PFSK-1 (cell line): ENCODE data around the gene TTYH3.

Source experiments
- POLR2AphosphoS5 ChIP-seq: IDR thresholded peaks from 2 replicates; pipeline ENCODE4 v1.6.1; 2012; ENCODE audit warnings: low read depth, mild to moderate bottlenecking, control low read depth, low read length, moderate library complexity
- SIN3A ChIP-seq: IDR thresholded peaks from 2 replicates; pipeline ENCODE4 v1.6.1; 2012; ENCODE audit warnings: mild to moderate bottlenecking, low read length, moderate library complexity, borderline replicate concordance; ENCODE audit not compliant: insufficient read depth

DNA sequence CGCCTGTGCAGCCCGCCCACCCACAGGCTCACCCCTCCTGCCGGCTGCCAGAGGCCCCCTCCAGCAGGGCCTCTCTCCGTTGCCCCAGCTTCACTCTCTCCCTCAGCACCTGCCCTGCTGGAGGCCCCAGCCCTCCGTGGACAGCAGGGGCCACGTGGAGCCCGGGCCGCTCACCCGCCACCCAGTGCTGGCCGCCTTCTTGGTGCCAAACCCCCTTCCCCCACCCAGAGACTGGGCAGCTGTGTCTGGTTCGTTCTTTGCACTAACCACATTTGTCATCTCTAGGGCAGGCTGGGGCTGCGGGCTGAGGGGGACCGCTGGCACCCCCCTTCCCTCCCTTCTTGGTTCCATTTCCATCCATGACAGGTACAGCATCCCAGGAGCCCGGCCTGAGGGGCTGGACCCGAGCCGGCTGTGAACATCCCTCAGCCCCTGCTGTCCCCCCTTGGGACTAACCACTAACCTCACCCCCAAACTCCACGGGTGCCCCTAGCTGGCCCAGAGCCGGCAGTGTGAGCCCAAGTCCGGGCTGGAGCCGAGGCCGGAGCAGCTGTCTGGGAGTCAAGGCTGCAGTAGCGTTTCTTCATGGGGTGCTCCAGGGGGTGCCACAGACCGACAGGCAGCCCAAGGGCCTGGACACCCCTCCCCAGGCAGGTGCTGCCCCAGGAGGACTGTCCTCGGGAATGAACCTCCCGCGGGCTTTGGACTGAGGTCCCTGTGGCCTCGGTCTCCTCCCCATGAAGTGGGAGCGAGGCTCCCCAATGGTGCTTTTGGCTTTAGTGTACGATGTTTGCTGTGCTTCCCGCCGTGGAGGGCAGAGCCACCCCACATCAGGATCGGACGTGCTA is 30.7 kb downstream of the TTYH3 start:
- TF ChIP-seq POLR2AphosphoS5 (no peak), SIN3A (no peak)
